ENCODE measurements around the gene SLC26A5.
"Not testable (repeated sequence)": the region's sequence is repeated elsewhere in the genome, so short reads cannot be mapped to it uniquely, and the experiment has no call there.

Gene SLC26A5

GRCh38 chr7:103446049-103446520, at the start of gene SLC26A5:
SLC26A5 (minus strand) TSS chr7:103446207; CDS start chr7:103421514, 24,693 bp downstream.
- DNase-seq (ENCODE audit: low read depth in 2 of 2) = no peak

- DNase-seq (ENCODE audit: low read depth in 2 of 2) = no peak
Measured at GRCh38 chr7:103487419-103487818, 41.4 kb upstream of the SLC26A5 start.

- not testable (repeated sequence) for DNase-seq (ENCODE audit: low read depth in 2 of 2)
Measured at GRCh38 chr7:103486873-103487272, 40.9 kb upstream of the SLC26A5 start.

DNA sequence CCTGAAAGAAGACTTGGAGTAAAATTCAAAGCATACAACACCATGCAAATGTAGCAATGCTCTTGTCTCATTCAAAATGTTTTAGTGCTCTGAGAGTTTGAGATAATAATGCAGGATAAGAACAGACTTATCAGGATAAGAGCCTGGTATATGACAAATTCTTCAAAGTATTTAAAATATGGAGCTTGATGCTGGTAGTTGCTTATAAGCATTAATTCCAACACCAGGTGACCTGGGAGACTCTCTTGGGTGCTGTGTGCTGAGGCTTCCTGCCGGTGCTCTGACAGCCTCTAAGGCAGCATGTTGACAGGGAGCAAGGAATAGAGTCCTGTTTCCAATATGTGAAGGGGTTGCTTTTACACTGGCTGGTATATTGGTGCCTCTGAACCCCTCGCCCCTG, 34.8 kb upstream of the SLC26A5 start:
- DNase-seq (ENCODE audit: low read depth in 2 of 2) = no peak

- DNase-seq (ENCODE audit: low read depth in 2 of 2) = no peak
Measured at GRCh38 chr7:103474956-103475355, 28.9 kb upstream of the SLC26A5 start.

GRCh38 chr7:103469095-103469948, 23.3 kb upstream of the SLC26A5 start:
- DNase-seq (ENCODE audit: low read depth in 2 of 2) = no peak

DNA sequence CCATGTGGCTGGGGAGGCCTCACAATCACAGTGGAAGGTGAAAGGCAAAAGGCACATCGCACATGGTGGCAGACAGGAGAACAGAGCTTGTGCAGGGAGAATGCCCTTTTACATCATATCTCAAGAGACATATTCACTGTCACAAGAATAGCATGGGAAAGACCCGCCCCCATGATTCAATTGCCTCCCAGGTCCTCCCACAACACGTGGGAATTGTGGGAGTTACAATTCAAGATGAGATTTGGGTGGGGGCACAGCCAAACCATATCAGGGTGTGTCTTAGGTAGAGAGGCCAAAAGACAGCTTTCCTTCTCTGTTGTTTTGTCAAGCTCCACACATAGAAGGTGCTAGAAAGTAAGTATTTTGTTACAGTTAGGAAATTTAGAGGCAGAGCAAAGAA, 20.8 kb upstream of the SLC26A5 start:
- DNase-seq (ENCODE audit: low read depth in 2 of 2) = no peak

DNA sequence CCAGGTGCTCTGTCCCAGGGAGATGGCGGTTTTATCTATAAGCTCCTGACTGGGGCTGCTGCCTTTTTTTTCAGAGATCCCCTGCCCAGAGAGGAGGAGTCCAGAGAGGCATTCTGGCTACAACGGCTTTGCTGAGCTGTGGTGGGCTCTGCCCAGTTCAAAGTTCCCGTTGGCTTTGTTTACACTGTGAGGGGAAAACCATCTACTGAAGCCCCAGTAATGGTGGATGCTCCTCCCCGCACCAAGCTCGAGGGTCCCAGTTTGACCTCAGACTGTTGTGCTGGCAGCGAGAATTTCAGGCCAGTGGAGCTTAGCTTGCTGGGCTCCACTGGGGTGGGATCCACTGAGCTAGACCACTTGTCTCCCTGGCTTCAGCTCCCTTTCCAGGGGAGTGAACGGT, 16.4 kb upstream of the SLC26A5 start:
- no peak for DNase-seq (ENCODE audit: low read depth in 2 of 2)

DNA sequence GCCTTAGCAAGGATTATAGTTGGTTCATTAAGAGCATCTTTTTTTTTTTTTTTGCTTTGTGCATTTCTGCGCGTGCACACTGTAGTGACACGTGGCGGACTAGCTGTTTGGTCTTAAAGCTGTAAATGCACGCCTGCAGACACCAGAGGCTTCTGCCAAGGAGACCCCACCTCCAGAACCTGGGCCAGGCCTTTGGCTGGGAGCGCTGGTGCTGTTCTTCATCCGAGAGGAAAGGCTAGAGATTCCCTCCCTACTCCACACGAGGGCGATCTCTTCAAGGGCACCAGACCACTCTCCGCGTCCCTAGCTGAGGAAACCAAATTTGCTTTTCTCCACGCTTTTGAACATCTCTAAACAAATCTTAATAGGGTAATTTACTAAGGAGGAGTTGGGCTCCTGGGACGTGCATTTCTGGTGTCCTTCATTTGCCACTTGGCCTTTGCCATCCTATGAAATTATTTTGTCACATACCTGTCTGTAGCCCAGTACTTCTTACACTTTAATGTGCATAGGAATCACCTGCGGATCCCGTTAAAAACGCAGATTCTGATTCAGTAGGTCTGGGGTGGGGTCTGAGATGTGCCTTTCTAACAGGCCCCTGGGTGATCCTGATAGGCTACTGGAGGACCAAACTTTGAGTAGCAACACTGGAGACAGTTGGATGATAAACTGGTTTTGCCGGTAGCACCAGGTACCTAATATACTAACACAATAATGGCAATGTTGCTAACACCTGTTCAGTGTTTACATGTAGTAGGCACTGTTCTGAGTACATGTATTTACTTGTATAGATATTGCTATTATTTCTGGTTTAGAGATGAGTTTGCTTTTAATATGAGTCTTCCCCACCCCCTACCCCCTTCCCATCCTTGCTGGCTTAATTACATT, 1.3 kb upstream of the SLC26A5 start:
- peak; percentile 18 to 32 for DNase-seq (ENCODE audit: low read depth in 2 of 2)

DNA sequence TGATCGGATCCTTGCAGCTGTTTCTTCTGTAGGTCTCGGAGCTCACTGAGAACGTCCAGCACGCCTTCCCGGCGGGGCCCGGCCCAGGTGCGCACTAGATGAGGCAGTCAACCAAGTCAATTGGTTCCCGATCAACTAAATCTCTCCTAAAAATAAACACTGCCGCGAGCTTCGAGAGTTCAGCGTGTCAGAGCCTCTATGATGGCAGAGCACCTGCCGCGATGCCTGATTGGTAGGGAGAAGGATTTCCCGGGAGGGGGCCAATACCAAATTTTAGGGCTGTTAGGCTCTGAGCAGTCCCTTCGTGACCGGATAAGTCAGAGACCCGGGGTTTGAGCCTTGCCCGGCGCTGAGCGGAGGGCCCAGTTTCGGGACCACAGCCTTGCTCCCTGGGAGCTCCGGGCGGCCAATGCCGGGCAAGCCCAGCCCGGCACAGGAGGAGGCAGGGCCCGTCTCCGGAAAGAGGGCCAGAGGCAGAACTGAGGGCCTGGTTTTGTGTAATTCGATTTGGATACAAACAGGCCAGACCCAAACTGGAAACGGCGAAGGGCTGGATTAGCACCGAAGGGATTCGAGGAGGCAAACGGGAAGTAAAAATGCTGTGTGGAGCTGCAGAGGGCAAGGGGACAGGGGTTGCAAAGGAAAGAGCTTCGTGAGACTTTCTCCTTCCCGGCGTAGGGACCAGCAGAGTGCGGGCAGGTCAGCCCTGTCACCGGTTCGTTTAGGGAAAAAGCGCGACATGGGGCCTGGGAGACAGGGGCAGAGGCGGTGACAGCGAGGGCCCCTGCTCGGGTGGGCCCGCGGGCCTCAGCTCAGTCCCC, 569 bp downstream of the SLC26A5 start:
- DNase-seq (ENCODE audit: low read depth in 2 of 2) = no peak

GRCh38 chr7:103439661-103440060, 6.3 kb downstream of the SLC26A5 start:
- no peak for DNase-seq (ENCODE audit: low read depth in 2 of 2)

- DNase-seq (ENCODE audit: low read depth in 2 of 2) = no peak
Measured at GRCh38 chr7:103437623-103438022, 8.4 kb downstream of the SLC26A5 start.

DNA sequence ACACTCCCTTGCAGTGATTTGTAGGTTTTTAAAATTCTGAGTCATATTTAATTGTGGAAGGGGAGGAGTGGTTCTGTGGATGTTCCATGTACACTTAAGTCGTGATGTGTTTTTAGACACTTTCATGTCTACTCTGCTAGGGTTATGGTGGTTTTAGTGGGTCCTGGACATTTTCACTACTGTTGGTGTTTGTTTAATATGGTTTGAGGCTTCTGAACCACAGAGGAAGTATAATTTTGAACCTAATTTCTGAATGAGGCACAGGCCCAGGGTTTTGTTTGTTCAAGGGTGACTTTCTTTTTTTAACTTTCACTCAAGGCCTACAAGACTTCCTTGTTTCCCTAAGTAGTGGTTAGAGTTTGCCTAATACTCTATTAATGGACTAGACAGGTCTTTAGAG, 13.3 kb downstream of the SLC26A5 start:
- no peak for DNase-seq (ENCODE audit: low read depth in 2 of 2)

DNA sequence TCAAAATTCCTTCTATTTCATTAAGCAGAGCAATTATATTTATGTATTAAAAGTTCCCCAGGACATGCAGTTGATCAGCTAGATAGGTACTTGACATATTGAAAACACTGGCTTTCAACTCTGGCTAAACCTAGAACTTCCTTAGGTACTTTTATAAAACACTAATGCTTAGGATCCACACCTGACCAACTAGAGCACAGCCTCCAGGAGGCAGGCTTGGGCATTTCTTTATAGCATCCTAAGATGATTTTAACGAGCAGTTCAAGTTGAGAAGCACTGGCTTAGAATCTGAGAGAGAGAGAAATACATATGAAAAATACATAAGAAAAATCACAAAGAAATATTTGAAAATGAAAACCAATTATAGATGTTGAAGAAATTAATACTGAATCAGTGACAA, 20.8 kb downstream of the SLC26A5 start:
- no peak for DNase-seq (ENCODE audit: low read depth in 2 of 2)

DNA sequence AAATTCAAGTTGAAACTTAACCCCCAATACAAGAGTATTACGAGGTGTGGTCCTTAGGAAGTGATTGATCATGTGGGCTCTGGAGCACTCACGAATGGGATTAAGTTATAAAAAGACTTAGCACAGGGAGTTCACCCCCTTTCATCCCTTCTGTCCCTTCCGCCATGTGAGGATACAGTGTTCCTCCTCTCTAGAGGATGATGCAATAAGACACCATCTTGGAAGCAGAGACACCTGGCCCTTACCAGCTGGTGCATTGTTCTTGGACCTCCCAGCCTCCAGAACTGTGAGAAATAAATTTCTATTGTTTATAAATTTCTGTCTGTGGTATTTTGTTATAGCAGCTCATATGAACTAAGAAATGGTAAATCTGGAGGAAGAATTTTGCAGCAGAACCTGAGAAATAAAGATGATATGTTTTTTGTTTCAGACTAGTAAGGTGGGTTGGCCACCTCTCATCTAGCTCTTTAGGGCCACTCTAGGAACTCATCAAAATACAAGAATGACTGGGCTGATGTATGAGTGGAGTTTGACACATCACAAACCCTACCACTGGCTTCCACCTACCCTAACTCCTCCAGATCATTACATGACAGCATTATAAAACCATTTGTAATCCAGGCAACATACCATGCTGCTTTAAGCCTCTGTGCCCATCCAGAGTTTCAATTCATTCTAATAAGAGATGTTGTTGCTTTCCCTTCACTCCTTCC, 22.4 kb downstream of the SLC26A5 start:
- DNase-seq (ENCODE audit: low read depth in 2 of 2) = no peak

DNA sequence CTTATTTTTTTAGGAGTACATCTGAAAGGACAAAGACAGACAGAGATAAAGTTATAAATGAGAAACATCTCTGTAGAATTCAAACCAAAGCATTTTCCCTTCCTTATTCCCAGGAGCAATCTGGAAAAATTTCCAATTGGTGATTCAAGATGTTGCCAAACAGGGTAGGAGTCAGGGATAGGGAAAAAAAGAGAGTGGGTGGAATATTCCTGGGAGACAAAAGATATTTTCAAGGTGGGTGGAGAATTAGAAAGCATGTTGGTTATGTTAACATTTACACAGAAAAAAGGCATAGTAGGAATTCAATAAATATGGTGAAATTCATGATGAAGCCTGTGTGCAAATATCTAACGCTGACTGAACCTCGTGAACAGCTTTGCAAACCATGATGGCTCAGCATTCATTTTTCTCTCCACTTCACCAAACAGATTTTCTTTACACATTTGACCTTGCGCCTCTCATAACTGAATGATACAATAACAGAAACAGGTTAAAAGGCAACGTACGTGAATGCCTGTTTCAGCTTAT, 25.1 kb downstream of the SLC26A5 start:
- no peak for DNase-seq (ENCODE audit: low read depth in 2 of 2)

GRCh38 chr7:103418241-103418640, 27.8 kb downstream of the SLC26A5 start:
- DNase-seq (ENCODE audit: low read depth in 2 of 2) = no peak

GRCh38 chr7:103413407-103413806, 32.6 kb downstream of the SLC26A5 start:
- DNase-seq (ENCODE audit: low read depth in 2 of 2) = no peak

DNA sequence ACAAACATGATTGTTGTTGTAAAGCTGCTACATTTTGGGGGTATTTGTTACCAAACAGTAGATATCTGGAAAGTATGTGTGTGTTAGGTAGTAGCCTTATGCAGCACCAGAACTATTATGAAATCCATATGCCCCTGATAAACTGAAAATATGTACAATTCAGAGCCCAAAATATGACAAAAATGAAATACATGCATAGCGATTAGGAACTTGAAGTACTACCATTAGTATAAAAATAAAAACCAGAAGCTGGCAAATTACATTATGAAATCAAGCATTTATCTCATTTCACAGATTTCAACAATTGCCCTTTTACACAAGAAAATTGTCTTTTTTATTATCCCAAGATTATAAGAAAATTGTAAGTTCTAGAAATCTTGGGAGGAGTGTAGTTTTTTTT, 33.9 kb downstream of the SLC26A5 start:
- DNase-seq (ENCODE audit: low read depth in 2 of 2) = no peak

DNA sequence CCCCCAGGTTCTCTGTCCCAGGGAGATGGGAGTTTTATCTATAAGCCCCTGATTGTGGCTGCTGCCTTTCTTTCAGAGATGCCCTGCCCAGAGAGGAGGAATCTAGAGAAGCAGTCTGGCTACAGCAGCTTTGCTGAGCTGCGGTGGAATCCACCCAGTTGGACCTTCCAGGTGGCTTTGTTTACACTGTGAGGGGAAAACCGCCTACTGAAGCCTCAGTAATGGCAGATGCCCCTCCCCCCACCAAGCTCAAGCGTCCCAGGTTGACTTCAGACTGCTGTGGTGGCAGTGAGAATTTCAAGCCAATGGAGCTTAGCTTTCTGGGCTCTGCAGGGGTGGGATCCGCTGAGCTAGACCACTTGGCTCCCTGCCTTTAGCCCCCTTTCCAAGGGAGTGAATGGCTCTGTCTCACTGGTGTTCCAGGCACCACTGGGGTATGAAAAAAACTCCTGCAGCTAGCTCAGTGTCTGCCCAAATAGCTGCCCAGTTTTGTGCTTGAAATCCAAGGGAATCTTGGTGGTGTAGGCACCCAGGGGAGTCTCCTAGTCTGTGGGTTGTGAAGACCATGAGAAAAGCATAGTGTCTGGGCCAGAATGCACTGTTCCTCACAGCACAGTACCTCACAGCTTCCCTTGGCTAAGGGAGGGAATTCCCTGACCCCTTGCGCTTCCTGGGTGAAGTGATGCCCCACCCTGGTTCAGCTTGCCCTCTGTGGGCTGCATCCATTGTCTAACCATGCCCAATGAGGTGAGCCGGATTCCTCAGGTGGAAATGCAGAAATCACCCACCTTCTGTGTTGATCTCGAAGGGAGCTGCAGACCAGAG, 40.0 kb downstream of the SLC26A5 start:
- not testable (repeated sequence) for DNase-seq (ENCODE audit: low read depth in 2 of 2)
